OCI-LY7 (cell line): ENCODE measurements around the gene DLAT.

Experiments
- CTCF ChIP-seq: fragments of 200-600 bp; sonication (generic); conservative IDR thresholded peaks from 2 replicates; pipeline ENCODE4 v1.5.1; 2014; ENCODE audit warnings: mild to moderate bottlenecking, antibody characterized with exemption, low read length, moderate library complexity, mixed read lengths
- EZH2phosphoT487 ChIP-seq: fragments of 200-600 bp; sonication (generic); IDR thresholded peaks from 2 replicates; pipeline ENCODE4 v1.6.1; 2018; ENCODE audit warnings: low read depth, borderline replicate concordance, mild to moderate bottlenecking, mixed run types, antibody characterized with exemption, low read length, moderate library complexity, mixed read lengths

GRCh38 chr11:112025707-112026106, 499 bp downstream of the DLAT start:
- TF ChIP-seq EZH2phosphoT487, result no peak
- no peak for TF ChIP-seq CTCF
